CD8-positive, alpha-beta memory T cell (primary cell): Measurements from ENCODE around the gene ZNF609. TPM values are rescaled to one million over a fixed set of nuclear protein-coding genes. Genes with fewer than 3 reads are reported as not detected.
A peak's percentile ranks its signal among the peaks of the same experiment; 100 is the strongest.

Source experiments
- CTCF ChIA-PET: fragments of 350-600 bp; sonication (Branson Sonifier 250); formaldehyde crosslinking; loops from one replicate; lab custom pipeline; 2021; ENCODE audit warnings: antibody characterized with exemption; lab: Charles Lee
- POLR2A ChIA-PET: fragments of 350-600 bp; sonication (Branson Sonifier 250); formaldehyde crosslinking; loops from one replicate; lab custom pipeline; 2021; ENCODE audit warnings: antibody characterized with exemption; lab: Charles Lee
- DNase-seq, 5 donors: peaks; one replicate each; pipeline versions ENCODE4 v3.0.0 to v3.0.0-alpha.2; 2020 to 2022; ENCODE audit warnings: mixed read lengths in 1 of 5
- H3K27ac ChIP-seq: one replicate; pipeline ENCODE4 v1.7.0; 2013; ENCODE audit warnings: low read depth, mild to moderate bottlenecking, low read length, moderate library complexity
- H3K27me3 ChIP-seq: 2 replicates; pipeline ENCODE4 v1.7.0; 2013; ENCODE audit warnings: low read length, mild to moderate bottlenecking; ENCODE audit not compliant: insufficient read depth, poor library complexity, severe bottlenecking
- H3K36me3 ChIP-seq: 2 replicates; pipeline ENCODE4 v1.7.0; 2013; ENCODE audit warnings: mild to moderate bottlenecking, low read length, moderate library complexity; ENCODE audit not compliant: insufficient read depth
- H3K4me1 ChIP-seq: 2 replicates; pipeline ENCODE4 v1.7.0; 2013; ENCODE audit warnings: mild to moderate bottlenecking, low read length, moderate library complexity; ENCODE audit not compliant: insufficient read depth
- H3K4me3 ChIP-seq: 2 replicates; pipeline ENCODE4 v1.7.0; 2013; ENCODE audit warnings: mild to moderate bottlenecking, low read length
- H3K9me3 ChIP-seq: 2 replicates; pipeline ENCODE4 v1.7.0; 2013; ENCODE audit warnings: mild to moderate bottlenecking, low read length
- H3K27ac Mint-ChIP-seq, 8 donors: one replicate each; pipeline ENCODE4 v1.8.0; 2020 to 2021; ENCODE audit warnings: mixed read lengths in 8 of 8, mild to moderate bottlenecking in 6 of 8, inconsistent platforms in 3 of 8, moderate library complexity in 3 of 8
- H3K27me3 Mint-ChIP-seq, 2 donors: one replicate each; pipeline ENCODE4 v1.8.0; 2020 to 2021; ENCODE audit warnings: mixed read lengths in 2 of 2, mild to moderate bottlenecking in 1 of 2, moderate library complexity in 1 of 2
- H3K36me3 Mint-ChIP-seq, 3 donors: one replicate each; pipeline ENCODE4 v1.8.0; 2020 to 2021; ENCODE audit warnings: mixed read lengths in 3 of 3, inconsistent platforms in 1 of 3, mild to moderate bottlenecking in 1 of 3
- H3K4me1 Mint-ChIP-seq, 3 donors: one replicate each; pipeline ENCODE4 v1.8.0; 2020 to 2021; ENCODE audit warnings: mixed read lengths in 3 of 3, inconsistent platforms in 1 of 3, mild to moderate bottlenecking in 1 of 3
- H3K4me3 Mint-ChIP-seq, 7 donors: one replicate each; pipeline ENCODE4 v1.8.0; 2020 to 2021; ENCODE audit warnings: mixed read lengths in 7 of 7, mild to moderate bottlenecking in 6 of 7, moderate library complexity in 4 of 7, inconsistent platforms in 2 of 7
- H3K9me3 Mint-ChIP-seq, 5 donors: one replicate each; pipeline ENCODE4 v1.8.0; 2020 to 2022; ENCODE audit warnings: mixed read lengths in 5 of 5, mild to moderate bottlenecking in 3 of 5, moderate library complexity in 2 of 5, inconsistent platforms in 1 of 5
- polyA plus RNA-seq: library from polyadenylated mRNA; unstranded; fragments of 300-500 nt; fragmentation: Illumina TruSeq; gene quantifications from one replicate; pipeline ENCODE4 v1.2.3, GENCODE V29; 2021
- total RNA-seq, 2 experiments: library from RNA; stranded (reverse); gene quantifications; one replicate each; pipeline ENCODE4 v1.2.3, GENCODE V29; 2021

The ZNF609 gene
- total RNA-seq = 10 to 100 TPM; 38.0 to 38.9 TPM
- polyA plus RNA-seq = 10.7 TPM

GRCh38 chr15:64460206-64460723 lies at the start of gene ZNF609:
Gene ZNF609 (plus strand): TSS chr15:64460578. CDS start chr15:64499420, 38,842 bp downstream.
- ChIA-PET CTCF (interaction anchor here (0.9 to 1.8 kb wide), 7 partner anchors 10 to 72 kb away, joined by 3 to 5 read pairs (median 3); partner anchors contain the start of gene TRIP4), POLR2A (interaction anchor here (0.5 to 1.0 kb wide), 3 partner anchors 28 to 83 kb away, joined by 3 to 6 read pairs (median 6); no protein-coding TSS in a partner anchor)
- Histone ChIP-seq H3K36me3 (no peaks in the 10 kb centered on the region), H3K27ac (peak within 1 kb of the TSS; percentile 49), H3K27me3 (no peaks in the 10 kb centered on the region), H3K4me3 (peak within 1 kb of the TSS; percentile 69), H3K9me3 (no peaks in the 10 kb centered on the region), H3K4me1 (peaks cover 69% of the 10 kb centered on the region)
- Mint-ChIP-seq H3K27me3 (no peaks in the 10 kb centered on the region), H3K4me3 (peak within 1 kb of the TSS; percentile 92 to 97 (median 94)), H3K9me3 (no peaks in the 10 kb centered on the region), H3K4me1 (peaks cover 50 to 84% (median 67%) of the 10 kb centered on the region in 3 donors), H3K36me3 (peaks cover 0 to 26% (median 8%) of the 10 kb centered on the region in 3 donors), H3K27ac (peak within 1 kb of the TSS; percentile 85 to 95 (median 90))
- peak; percentile 78 to 89 (median 82) for DNase-seq

GRCh38 chr15:64412216-64412615 lies 48.2 kb upstream of the ZNF609 start:
- Histone ChIP-seq H3K27ac (no peak overlapping the region), H3K4me3 (no peak overlapping the region), H3K36me3 (peaks cover 34% of the 10 kb centered on the region), H3K27me3 (no peaks in the 10 kb centered on the region), H3K9me3 (no peaks in the 10 kb centered on the region), H3K4me1 (no peaks in the 10 kb centered on the region)
- ChIA-PET POLR2A (no interaction called here), CTCF (no interaction called here)
- no peaks in the 10 kb centered on the region for H3K4me1 Mint-ChIP-seq
- H3K9me3 Mint-ChIP-seq = no peaks in the 10 kb centered on the region
- no peak overlapping the region for H3K4me3 Mint-ChIP-seq
- peak overlapping the region in 1 of 8 donors; percentile 14 for H3K27ac Mint-ChIP-seq
- H3K36me3 Mint-ChIP-seq = peaks cover 15 to 81% (median 25%) of the 10 kb centered on the region in 3 donors
- no peak for DNase-seq
- H3K27me3 Mint-ChIP-seq = no peaks in the 10 kb centered on the region

GRCh38 chr15:64422697-64423096 lies 37.7 kb upstream of the ZNF609 start:
- H3K36me3 ChIP-seq = peaks cover 14% of the 10 kb centered on the region
- no peak overlapping the region for H3K27ac ChIP-seq
- ChIA-PET CTCF (no interaction called here), POLR2A (interaction anchor here (0.7 kb wide), 1 partner anchor 8 kb away, joined by 3 read pairs; no protein-coding TSS in a partner anchor)
- Mint-ChIP-seq H3K4me1 (peaks cover 10 to 15% (median 14%) of the 10 kb centered on the region in 3 donors), H3K9me3 (no peaks in the 10 kb centered on the region), H3K36me3 (peaks cover 2 to 65% (median 11%) of the 10 kb centered on the region in 3 donors), H3K4me3 (no peak overlapping the region), H3K27ac (peak overlapping the region in 1 of 8 donors; percentile 45), H3K27me3 (no peaks in the 10 kb centered on the region)
- DNase-seq = no peak
- no peaks in the 10 kb centered on the region for H3K27me3 ChIP-seq
- no peaks in the 10 kb centered on the region for H3K9me3 ChIP-seq
- no peak overlapping the region for H3K4me3 ChIP-seq
- peaks cover 19% of the 10 kb centered on the region for H3K4me1 ChIP-seq

DNA sequence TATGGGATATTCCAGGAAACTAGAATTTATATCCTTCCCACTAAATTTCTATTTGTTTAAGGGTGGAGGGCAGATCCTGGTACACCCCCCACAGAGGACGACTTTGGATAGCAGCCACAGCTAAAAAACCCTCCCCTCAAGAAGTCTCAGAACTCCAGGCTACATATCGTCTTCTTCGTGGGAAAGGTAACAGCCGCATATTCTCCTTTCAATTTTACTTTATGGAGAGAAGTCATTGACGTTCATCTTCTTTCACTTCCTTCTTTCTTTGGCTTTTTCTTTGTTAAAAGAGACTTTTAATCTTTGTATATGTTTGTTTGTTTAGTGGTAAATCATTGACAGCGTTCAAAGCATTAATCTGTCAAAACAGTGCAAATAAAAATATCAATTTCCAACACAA lies 36.4 kb upstream of the ZNF609 start:
- Mint-ChIP-seq H3K9me3 (no peaks in the 10 kb centered on the region), H3K4me1 (peaks cover 15 to 22% (median 20%) of the 10 kb centered on the region in 3 donors), H3K36me3 (peaks cover 0 to 61% (median 7%) of the 10 kb centered on the region in 3 donors), H3K4me3 (no peak overlapping the region), H3K27me3 (no peaks in the 10 kb centered on the region), H3K27ac (peak overlapping the region in 1 of 8 donors; percentile 24)
- Histone ChIP-seq H3K4me3 (no peak overlapping the region), H3K27me3 (no peaks in the 10 kb centered on the region), H3K36me3 (peaks cover 14% of the 10 kb centered on the region), H3K4me1 (peaks cover 24% of the 10 kb centered on the region), H3K9me3 (no peaks in the 10 kb centered on the region), H3K27ac (no peak overlapping the region)
- DNase-seq = no peak
- POLR2A ChIA-PET = no interaction called here
- CTCF ChIA-PET = no interaction called here

DNA sequence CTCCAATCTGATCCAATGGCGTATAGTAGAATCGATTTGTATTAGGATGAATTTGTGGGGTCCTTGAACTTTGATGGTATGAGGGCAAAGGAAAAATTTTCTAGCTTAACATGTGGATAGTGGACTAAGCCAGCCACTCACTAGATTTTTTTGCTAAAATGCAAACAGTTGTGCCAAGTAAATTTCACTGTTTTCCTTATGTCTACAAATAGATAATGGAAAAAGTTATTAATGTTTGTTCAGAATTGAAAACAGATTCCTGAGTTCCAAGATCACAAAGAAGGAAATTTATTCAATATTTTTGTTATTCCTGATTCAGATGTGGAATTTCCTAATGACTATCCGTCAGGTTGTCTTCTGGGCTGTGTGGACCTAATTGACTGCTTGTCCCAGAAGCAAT lies 35.2 kb upstream of the ZNF609 start:
- H3K27ac ChIP-seq = no peak overlapping the region
- POLR2A ChIA-PET = interaction anchor here (0.6 kb wide), 1 partner anchor 478 kb away, joined by 3 read pairs; no protein-coding TSS in a partner anchor
- peaks cover 14% of the 10 kb centered on the region for H3K36me3 ChIP-seq

DNA sequence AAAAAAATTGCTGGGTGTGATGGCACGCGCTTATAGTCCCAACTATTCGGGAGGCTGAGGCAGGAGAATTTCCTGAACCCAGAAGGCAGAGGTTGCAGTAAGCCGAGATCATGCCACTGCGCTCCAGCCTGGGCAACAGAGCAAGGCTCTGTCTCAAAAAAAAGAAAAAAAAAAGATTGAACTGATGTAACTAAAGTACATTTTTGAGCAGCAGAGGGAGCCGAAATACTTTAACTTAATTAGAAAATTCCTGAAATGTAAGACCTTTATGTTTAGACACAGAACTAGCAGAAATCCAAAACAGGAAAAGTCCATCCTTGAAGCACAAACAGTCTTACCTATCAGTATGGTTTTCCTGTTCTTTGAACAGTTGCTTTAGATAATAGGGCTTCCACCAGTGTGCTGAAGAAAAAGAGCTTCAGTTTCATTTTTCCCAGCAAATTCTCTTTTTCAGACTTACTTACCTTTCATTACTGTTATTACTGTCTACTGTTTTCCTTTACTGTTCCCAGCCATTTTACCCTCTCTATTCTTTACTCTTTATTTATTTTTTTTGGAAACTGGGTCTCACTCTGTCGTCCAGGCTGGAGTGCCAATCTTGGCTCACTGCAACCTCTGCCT lies 33.4 kb upstream of the ZNF609 start:
- Histone ChIP-seq H3K27ac (no peak overlapping the region), H3K36me3 (peaks cover 9% of the 10 kb centered on the region), H3K9me3 (no peaks in the 10 kb centered on the region), H3K4me3 (no peak overlapping the region), H3K4me1 (peaks cover 48% of the 10 kb centered on the region), H3K27me3 (no peaks in the 10 kb centered on the region)
- DNase-seq = no peak
- Mint-ChIP-seq H3K36me3 (peaks cover 0 to 51% (median 7%) of the 10 kb centered on the region in 3 donors), H3K4me1 (peaks cover 34 to 44% (median 40%) of the 10 kb centered on the region in 3 donors), H3K27me3 (no peaks in the 10 kb centered on the region), H3K4me3 (peak overlapping the region in 1 of 7 donors; percentile 22), H3K27ac (peak overlapping the region in 7 of 8 donors; percentile 17 to 91 (median 76)), H3K9me3 (no peaks in the 10 kb centered on the region)
- ChIA-PET CTCF (interaction anchor here (0.7 to 4.9 kb wide), 14 partner anchors 12 to 301 kb away, joined by 3 to 37 read pairs (median 4); partner anchors contain the start of gene ZNF609), POLR2A (no interaction called here)

More for the DNA sequence above, 35.2 kb upstream of the ZNF609 start:
- H3K36me3 Mint-ChIP-seq = peaks cover 0 to 58% (median 7%) of the 10 kb centered on the region in 3 donors
- Histone ChIP-seq H3K9me3 (no peaks in the 10 kb centered on the region), H3K4me3 (no peak overlapping the region), H3K4me1 (peaks cover 35% of the 10 kb centered on the region), H3K27me3 (no peaks in the 10 kb centered on the region)
- H3K4me1 Mint-ChIP-seq = peaks cover 25 to 32% (median 29%) of the 10 kb centered on the region in 3 donors
- H3K9me3 Mint-ChIP-seq = no peaks in the 10 kb centered on the region
- H3K4me3 Mint-ChIP-seq = no peak overlapping the region
- CTCF ChIA-PET = interaction anchor here (1.0 to 4.9 kb wide), 2 partner anchors 26 to 227 kb away, joined by 3 to 37 read pairs; no protein-coding TSS in a partner anchor
- H3K27me3 Mint-ChIP-seq = no peaks in the 10 kb centered on the region
- no peak for DNase-seq
- H3K27ac Mint-ChIP-seq = peak overlapping the region in 2 of 8 donors; percentile 50 to 58

GRCh38 chr15:64429448-64429847 lies 30.9 kb upstream of the ZNF609 start:
- H3K9me3 ChIP-seq = no peaks in the 10 kb centered on the region
- H3K27me3 ChIP-seq = no peaks in the 10 kb centered on the region
- peaks cover 5% of the 10 kb centered on the region for H3K36me3 ChIP-seq
- Mint-ChIP-seq H3K4me1 (peaks cover 35 to 47% (median 40%) of the 10 kb centered on the region in 3 donors), H3K27ac (peak overlapping the region in 7 of 8 donors; percentile 76 to 97 (median 93)), H3K9me3 (no peaks in the 10 kb centered on the region), H3K4me3 (peak overlapping the region in 6 of 7 donors; percentile 7 to 86 (median 68)), H3K36me3 (peaks cover 3 to 36% (median 5%) of the 10 kb centered on the region in 3 donors), H3K27me3 (no peaks in the 10 kb centered on the region)
- DNase-seq = no peak
- ChIA-PET CTCF (interaction anchor here (1.2 to 4.9 kb wide), 3 partner anchors 12 to 224 kb away, joined by 3 to 37 read pairs (median 11); no protein-coding TSS in a partner anchor), POLR2A (interaction anchor here (0.6 kb wide), 1 partner anchor 871 kb away, joined by 3 read pairs; no protein-coding TSS in a partner anchor)
- H3K4me1 ChIP-seq = peaks cover 48% of the 10 kb centered on the region
- no peak overlapping the region for H3K4me3 ChIP-seq
- no peak overlapping the region for H3K27ac ChIP-seq
